Heart right ventricle (tissue), 16 donors: ENCODE measurements around the gene PLAC8L1. TPM values are rescaled to one million over a fixed set of nuclear protein-coding genes. Genes with fewer than 3 reads are reported as not detected.
A peak's percentile ranks its signal among the peaks of the same experiment; 100 is the strongest.

ENCODE experiments used
- ATAC-seq, 8 donors: fragments of 200-7000 bp; cut with Tn5 transposase; one replicate each; pipeline ENCODE4 v1.9.1; 2020; ENCODE audit warnings: mild to moderate bottlenecking in 8 of 8, moderate library complexity in 8 of 8, moderate number of reproducible peaks in 1 of 8
- DNase-seq, 2 donors: peaks; one replicate each; pipeline ENCODE4 v3.0.0-alpha.2; 2020
- H3K27ac ChIP-seq, 10 donors: fragments of 200-600 bp; sonication (generic) in 2 of 10; one replicate each; pipeline versions ENCODE4 v1.5.0 to v1.8.0; 2020 to 2022; ENCODE audit warnings: mild to moderate bottlenecking in 3 of 10
- H3K27me3 ChIP-seq, 7 donors: fragments of 200-600 bp; one replicate each; pipeline ENCODE4 v1.8.0; 2021 to 2022; ENCODE audit warnings: mild to moderate bottlenecking in 2 of 7
- H3K36me3 ChIP-seq, 9 donors: fragments of 200-600 bp; sonication (generic) in 1 of 9; one replicate each; pipeline versions ENCODE4 v1.5.0 to v1.8.0; 2020 to 2022; ENCODE audit warnings: mild to moderate bottlenecking in 2 of 9
- H3K4me1 ChIP-seq, 9 donors: fragments of 200-600 bp; sonication (generic) in 1 of 9; one replicate each; pipeline versions ENCODE4 v1.5.0 to v1.8.0; 2020 to 2022; ENCODE audit warnings: mild to moderate bottlenecking in 4 of 9
- H3K4me3 ChIP-seq, 10 donors: fragments of 200-600 bp; sonication (generic) in 2 of 10; one replicate each; pipeline versions ENCODE4 v1.5.0 to v1.8.0; 2020 to 2022; ENCODE audit warnings: mild to moderate bottlenecking in 7 of 10, moderate library complexity in 2 of 10
- H3K9me3 ChIP-seq, 11 donors: fragments of 200-600 bp in 10 of 11; sonication (generic) in 2 of 11; one replicate each; pipeline versions ENCODE4 v1.5.0 to v1.8.0; 2013 to 2022; ENCODE audit warnings: mild to moderate bottlenecking in 2 of 11, control low read depth in 1 of 11, moderate library complexity in 1 of 11
- CTCF ChIP-seq, 9 donors: fragments of 200-600 bp; sonication (generic) in 2 of 9; IDR thresholded peaks; one replicate each; pipeline versions ENCODE4 v1.5.0 to v1.8.0; 2021 to 2022; ENCODE audit warnings: antibody characterized with exemption in 9 of 9, mild to moderate bottlenecking in 5 of 9, moderate library complexity in 1 of 9
- WGBS, 2 donors: extraction: QIAGEN DNeasy Blood & Tissue Kit; methylation state at CpG; one replicate each; pipeline ENCODE4 v1.1.7; 2013; ENCODE audit warnings: inconsistent platforms in 1 of 2; 5-methylcytosine and 5-hydroxymethylcytosine counted together
- intact Hi-C, 10 donors: fragments of 100-400 bp; cut with DNase I; formaldehyde crosslinking; loops; one replicate each; pipeline versions ENCODE4 v1.11.1 to v1.14.2; 2022
- long read RNA-seq, 3 donors: library from polyadenylated mRNA; unstranded; transcript quantifications; one replicate each; pipeline ENCODE4 v2.0.0, GENCODE V29; 2020 to 2021
- polyA plus RNA-seq, 2 donors: library from polyadenylated mRNA; stranded (reverse); fragments of 200-250 nt; gene quantifications; one replicate each; pipeline ENCODE4 v1.2.3, GENCODE V29; 2013
- total RNA-seq, 10 donors: library from RNA; stranded (reverse); fragmentation: NEBNext Ultra II Directional in 3 of 10; extraction: Animal tissue kit (Norgen Biotek cat#: 25700) in 3 of 10; gene quantifications; one replicate each; pipeline versions ENCODE4 v1.2.1 to v1.2.4, GENCODE V29; 2021 to 2023
- donor health status: Arrhythmogenic right ventricular cardiomyopathy.
- donor health status: ischemic (EF 13 %, LVEDD 7.1; RV severe dilation, severe dysfunction).
- donor health status: healthy with polysubstance abuse.
- donor health status: DM: no; HTN: yes; CAD: no.
- donor health status: DM: no; HTN: no; CAD: no.
- donor health status: ischemic (EF 25% LVEDD 6.9; RV normal size, moderate dysfunction).
- donor health status: ischemic (EF 25% LVEDD 5.7; RV mildly dilated, moderate dysfunction).
- donor health status: healthy.
- donor health status: DM: yes; HTN: yes; CAD: no.
- donor health status: Ischemic cardiomyopathy.
- donor health status: ischemic (EF 35%, LVEDD 5.7; RV mildly dilated, moderate dysfunction).
- donor health status: nonischemic (EF 11% LVEDD 7.7; RV severe dilation, severe dysfunction).
- donor health status: DM: yes; HTN: yes; CAD: no.
- donor health status: PGD.
- donor health status: ischemic (EF 29% LVEDD 5.4; RV normal size, mild dysfunction).
- donor health status: nonischemic (EF 23%, LVEDD 6.1; RV moderate dilation, normal function).

The PLAC8L1 gene
- total RNA-seq (under 1 TPM in 4 of 10 donors, not detected in 6; 0.41 to 0.98 (median 0.68) TPM), polyA plus RNA-seq (under 1 TPM in 1 of 2 donors, not detected in 1; 0.16 TPM)
- long read RNA-seq, donor 1 = 0 reads
- long read RNA-seq, donor 2 = 0 reads
- long read RNA-seq, donor 3 = 0 reads

GRCh38 chr5:146105477-146105876 is at the start of gene PLAC8L1:
PLAC8L1 (minus strand) TSS chr5:146105577; CDS start chr5:146104311, 1,266 bp downstream.
- ATAC-seq (no peak), DNase-seq (no peak)
- Histone ChIP-seq H3K4me3 (no peak within 1 kb of the TSS), H3K27me3 (no peaks in the 10 kb centered on the region), H3K36me3 (peaks cover 0 to 9% (median 0%) of the 10 kb centered on the region in 9 donors), H3K27ac (no peak within 1 kb of the TSS), H3K4me1 (peaks cover 0 to 12% (median 3%) of the 10 kb centered on the region in 9 donors), H3K9me3 (no peaks in the 10 kb centered on the region)
- TF ChIP-seq CTCF (IDR thresholded peaks at IDR 0.05) = no peak
- WGBS, 2 donors = 92 to 96% methylated on average over 2 of the region's 2 CpGs
- intact Hi-C loops = no loop called here

GRCh38 chr5:146151970-146152369 is 46.6 kb upstream of the PLAC8L1 start:
- Histone ChIP-seq H3K9me3 (peaks cover 0 to 2% (median 0%) of the 10 kb centered on the region in 11 donors), H3K4me3 (no peak overlapping the region), H3K27me3 (no peaks in the 10 kb centered on the region), H3K4me1 (no peaks in the 10 kb centered on the region), H3K36me3 (peaks cover 0 to 100% (median 51%) of the 10 kb centered on the region in 9 donors), H3K27ac (no peak overlapping the region)
- DNase-seq (no peak), ATAC-seq (no peak)
- no peak for TF ChIP-seq CTCF (IDR thresholded peaks at IDR 0.05)
- intact Hi-C loops = loop anchor here in 3 of 10 donors (10.0 kb wide), 2 partner anchors 113 to 133 kb away; no protein-coding TSS in a partner anchor
- WGBS, 2 donors = 59 to 73% methylated on average over 3 of the region's 3 CpGs

- no peak overlapping the region for H3K27ac ChIP-seq
- H3K36me3 ChIP-seq = peaks cover 0 to 99% (median 56%) of the 10 kb centered on the region in 9 donors
- no peaks in the 10 kb centered on the region for H3K9me3 ChIP-seq
- no peak for ATAC-seq
- H3K27me3 ChIP-seq = no peaks in the 10 kb centered on the region
- TF ChIP-seq CTCF (IDR thresholded peaks at IDR 0.05) = no peak
- no peak for DNase-seq
- H3K4me1 ChIP-seq = no peaks in the 10 kb centered on the region
- WGBS, 2 donors = 85 to 87% methylated on average over 8 of the region's 8 CpGs
- no peak overlapping the region for H3K4me3 ChIP-seq
- intact Hi-C loops = loop anchor here in 1 of 10 donors (10.0 kb wide), 1 partner anchor 453 kb away; no protein-coding TSS in a partner anchor
Observed at GRCh38 chr5:146137967-146138403, 32.6 kb upstream of the PLAC8L1 start.

GRCh38 chr5:146130440-146131045 is 25.2 kb upstream of the PLAC8L1 start:
- peak in 8 of 9 donors; percentile 34 to 78 (median 70) for TF ChIP-seq CTCF (IDR thresholded peaks at IDR 0.05)
- Histone ChIP-seq H3K36me3 (peaks cover 0 to 100% (median 47%) of the 10 kb centered on the region in 9 donors), H3K27me3 (no peaks in the 10 kb centered on the region), H3K27ac (no peak overlapping the region), H3K4me1 (no peaks in the 10 kb centered on the region), H3K9me3 (no peaks in the 10 kb centered on the region), H3K4me3 (no peak overlapping the region)
- DNase-seq (no peak), ATAC-seq (no peak)
- intact Hi-C loops = loop anchor here in 2 of 10 donors (5.0 to 10.0 kb wide), 2 partner anchors 446 to 1928 kb away; no protein-coding TSS in a partner anchor
- 52 to 55% methylated on average over 3 of the region's 3 CpGs for whole genome bisulfite sequencing, 2 donors
